T-helper 17 cell (primary cell): ENCODE results near the gene COX15. TPM values are rescaled to one million over a fixed set of nuclear protein-coding genes. Genes with fewer than 3 reads are reported as not detected.
A peak's percentile ranks its signal among the peaks of the same experiment; 100 is the strongest.
"Not testable (repeated sequence)": the region's sequence is repeated elsewhere in the genome, so short reads cannot be mapped to it uniquely, and the experiment has no call there.

Experiments used
- ATAC-seq: fragments of 150-1000 bp; cut with Tn5 transposase; 2 replicates; pipeline ENCODE4 v1.10.0; 2021; ENCODE audit warnings: mild to moderate bottlenecking, moderate library complexity
- DNase-seq, 3 donors: peaks; one replicate each; pipeline versions ENCODE4 v3.0.0 to v3.0.0-alpha.2; 2020 to 2021
- H3K9me3 ChIP-seq: one replicate; pipeline ENCODE4 v1.7.0; 2013; ENCODE audit warnings: low read length, mild to moderate bottlenecking; ENCODE audit not compliant: control insufficient read depth, poor library complexity, severe bottlenecking
- H3K27ac Mint-ChIP-seq: one replicate; pipeline ENCODE4 v1.8.0; 2022; ENCODE audit warnings: mild to moderate bottlenecking, moderate library complexity, mixed read lengths
- H3K27me3 Mint-ChIP-seq: one replicate; pipeline ENCODE4 v1.8.0; 2022; ENCODE audit warnings: mixed read lengths
- H3K36me3 Mint-ChIP-seq: one replicate; pipeline ENCODE4 v1.8.0; 2022; ENCODE audit warnings: low read depth, mixed read lengths
- H3K4me1 Mint-ChIP-seq: one replicate; pipeline ENCODE4 v1.8.0; 2022; ENCODE audit warnings: mild to moderate bottlenecking, mixed read lengths
- H3K4me3 Mint-ChIP-seq: one replicate; pipeline ENCODE4 v1.8.0; 2022; ENCODE audit warnings: mild to moderate bottlenecking, moderate library complexity, mixed read lengths
- total RNA-seq, 4 donors: library from RNA in 2 of 4; stranded (reverse) in 2 of 4; gene quantifications; one replicate each; pipeline ENCODE4 v1.2.3 and lab custom pipeline; 2022 to 2026

Gene COX15
- total RNA-seq, 2 donors from 2014 or later = 16.3 to 16.6 TPM

DNA sequence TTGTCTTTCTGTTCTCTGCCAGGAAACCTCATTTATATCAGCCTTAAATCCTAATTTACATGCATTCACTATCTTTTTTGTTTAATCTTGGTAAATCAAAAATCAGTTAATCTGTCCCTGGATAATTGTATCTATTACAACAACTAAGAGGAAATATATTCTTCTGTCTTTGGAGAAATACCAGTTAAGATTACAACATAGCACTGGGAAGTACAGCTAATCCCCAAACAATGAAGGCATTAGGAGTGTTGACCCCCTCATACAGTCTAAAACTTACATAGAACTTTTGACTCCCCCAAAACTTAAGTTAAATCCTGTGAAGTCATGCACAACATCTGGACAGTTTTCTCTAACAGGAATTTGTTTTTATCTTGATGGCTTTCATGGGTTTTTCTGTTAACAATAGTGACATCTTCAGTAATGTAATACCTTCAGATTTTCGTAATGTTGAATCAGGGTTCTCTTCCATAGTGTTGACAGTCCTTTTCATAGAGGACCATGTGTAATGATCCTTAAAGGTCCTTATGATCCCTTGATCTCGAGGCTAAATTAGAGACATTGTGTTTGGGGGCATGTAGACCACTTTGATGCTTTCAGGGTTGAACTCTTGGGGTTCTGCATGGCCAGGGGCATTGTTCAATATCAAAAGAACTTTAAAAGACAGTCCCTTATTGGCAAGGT is 26.4 kb upstream of the COX15 start:
- Mint-ChIP-seq H3K36me3 (peaks cover 24% of the 10 kb centered on the region), H3K27ac (no peak overlapping the region), H3K4me3 (no peak overlapping the region), H3K27me3 (no peaks in the 10 kb centered on the region), H3K4me1 (no peaks in the 10 kb centered on the region)
- DNase-seq (no peak), ATAC-seq (no peak)
- H3K9me3 ChIP-seq = no peaks in the 10 kb centered on the region

DNA sequence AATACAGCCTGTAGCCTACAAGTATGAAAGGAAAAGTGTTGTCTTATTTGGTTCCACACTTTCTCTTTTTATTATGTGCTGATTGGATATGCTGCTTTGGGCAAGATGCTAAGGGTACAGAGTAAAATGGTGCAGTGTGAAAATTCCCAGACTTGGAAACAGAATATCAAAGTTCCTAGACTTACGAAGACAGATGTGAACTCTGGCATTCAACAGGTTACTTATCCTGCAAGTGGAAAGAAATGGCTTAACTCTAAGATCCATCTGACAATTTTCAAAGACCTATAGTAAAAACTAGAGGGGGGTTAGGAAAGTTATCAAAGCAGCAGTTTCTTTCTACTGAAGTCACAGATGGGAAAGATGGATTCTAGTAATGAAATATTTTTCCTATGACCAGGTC is 24.2 kb upstream of the COX15 start:
- Mint-ChIP-seq H3K27me3 (no peaks in the 10 kb centered on the region), H3K27ac (no peak overlapping the region), H3K4me1 (no peaks in the 10 kb centered on the region), H3K4me3 (no peak overlapping the region), H3K36me3 (peaks cover 22% of the 10 kb centered on the region)
- H3K9me3 ChIP-seq = no peaks in the 10 kb centered on the region
- no peak for DNase-seq
- no peak for ATAC-seq

- H3K27me3 Mint-ChIP-seq = no peaks in the 10 kb centered on the region
These were observed 22.7 kb upstream of the COX15 start for GRCh38 chr10:99754670-99755069.

GRCh38 chr10:99750641-99751040 is 18.7 kb upstream of the COX15 start:
- DNase-seq = no peak
- ATAC-seq = no peak
- H3K27me3 Mint-ChIP-seq = no peaks in the 10 kb centered on the region
- H3K4me1 Mint-ChIP-seq = peaks cover 5% of the 10 kb centered on the region
- no peak overlapping the region for H3K27ac Mint-ChIP-seq
- H3K36me3 Mint-ChIP-seq = peaks cover 2% of the 10 kb centered on the region
- no peak overlapping the region for H3K4me3 Mint-ChIP-seq
- no peaks in the 10 kb centered on the region for H3K9me3 ChIP-seq

More at GRCh38 chr10:99754670-99755069, 22.7 kb upstream of the COX15 start:
- no peaks in the 10 kb centered on the region for H3K9me3 ChIP-seq
- no peak for DNase-seq
- peaks cover 19% of the 10 kb centered on the region for H3K36me3 Mint-ChIP-seq
- no peak overlapping the region for H3K27ac Mint-ChIP-seq
- H3K4me1 Mint-ChIP-seq = no peaks in the 10 kb centered on the region
- no peak overlapping the region for H3K4me3 Mint-ChIP-seq
- no peak for ATAC-seq

GRCh38 chr10:99748823-99749451 is 17.0 kb upstream of the COX15 start:
- peaks cover 2% of the 10 kb centered on the region for H3K36me3 Mint-ChIP-seq
- no peaks in the 10 kb centered on the region for H3K9me3 ChIP-seq
- H3K27ac Mint-ChIP-seq = no peak overlapping the region
- H3K4me1 Mint-ChIP-seq = peaks cover 7% of the 10 kb centered on the region
- no peaks in the 10 kb centered on the region for H3K27me3 Mint-ChIP-seq
- no peak for DNase-seq
- H3K4me3 Mint-ChIP-seq = no peak overlapping the region
- no peak for ATAC-seq

DNA sequence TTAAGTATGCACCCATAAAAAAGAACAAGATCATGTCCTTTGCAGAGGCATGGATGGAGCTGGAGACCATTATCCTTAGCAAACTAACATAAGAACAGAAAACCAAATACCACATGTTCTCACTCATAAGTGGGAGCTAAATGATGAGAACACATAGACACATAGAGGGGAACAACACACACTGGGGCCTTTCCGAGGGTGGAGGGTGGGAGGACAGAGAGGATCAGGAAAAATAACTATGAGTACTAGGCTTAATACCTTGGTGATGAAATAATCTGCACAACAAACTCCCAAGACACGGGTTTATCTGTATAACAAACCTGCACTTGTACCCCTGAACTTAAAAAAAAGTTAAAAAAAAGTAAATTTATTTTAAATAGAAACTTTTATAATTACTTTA is 14.2 kb upstream of the COX15 start:
- not testable (repeated sequence) for H3K27me3 Mint-ChIP-seq, H3K9me3 ChIP-seq, DNase-seq, H3K27ac Mint-ChIP-seq, ATAC-seq, H3K4me3 Mint-ChIP-seq
- H3K36me3 Mint-ChIP-seq = peaks cover 11% of the 10 kb centered on the region
- peaks cover 16% of the 10 kb centered on the region for H3K4me1 Mint-ChIP-seq

GRCh38 chr10:99743841-99744240 is 11.9 kb upstream of the COX15 start:
- H3K27me3 Mint-ChIP-seq = no peaks in the 10 kb centered on the region
- no peak overlapping the region for H3K27ac Mint-ChIP-seq
- DNase-seq (no peak), ATAC-seq (no peak)
- H3K4me1 Mint-ChIP-seq = peaks cover 15% of the 10 kb centered on the region
- H3K36me3 Mint-ChIP-seq = peaks cover 16% of the 10 kb centered on the region
- H3K9me3 ChIP-seq = peaks cover 5% of the 10 kb centered on the region
- no peak overlapping the region for H3K4me3 Mint-ChIP-seq

GRCh38 chr10:99742701-99743100 is 10.8 kb upstream of the COX15 start:
- H3K4me3 Mint-ChIP-seq = no peak overlapping the region
- DNase-seq (no peak), ATAC-seq (no peak)
- no peaks in the 10 kb centered on the region for H3K27me3 Mint-ChIP-seq
- H3K27ac Mint-ChIP-seq = no peak overlapping the region
- peaks cover 11% of the 10 kb centered on the region for H3K4me1 Mint-ChIP-seq
- H3K9me3 ChIP-seq = peaks cover 5% of the 10 kb centered on the region
- H3K36me3 Mint-ChIP-seq = peaks cover 14% of the 10 kb centered on the region

DNA sequence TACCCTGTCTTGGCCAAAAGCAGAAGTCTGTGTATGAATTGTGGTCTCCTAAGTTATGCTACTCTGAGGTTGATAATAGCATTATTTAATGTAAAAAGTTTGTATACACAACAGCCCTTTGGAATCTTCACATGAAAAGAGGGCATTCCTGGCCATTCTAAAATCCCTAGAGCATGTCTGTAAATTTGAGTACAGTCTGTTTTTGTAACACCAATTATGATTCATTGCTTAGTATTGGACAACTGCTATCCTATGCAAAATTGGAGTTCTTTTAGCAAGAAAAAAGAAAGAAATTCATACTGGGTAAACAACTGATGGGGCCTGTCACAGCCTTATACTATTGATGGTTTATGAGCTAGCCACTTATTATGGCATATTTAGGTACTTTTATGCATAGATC is 10.3 kb upstream of the COX15 start:
- no peak for ATAC-seq
- peaks cover 18% of the 10 kb centered on the region for H3K36me3 Mint-ChIP-seq
- H3K27me3 Mint-ChIP-seq = no peaks in the 10 kb centered on the region

GRCh38 chr10:99740933-99741559 is 9.1 kb upstream of the COX15 start:
- DNase-seq (no peak), ATAC-seq (no peak)
- Mint-ChIP-seq H3K4me1 (peaks cover 18% of the 10 kb centered on the region), H3K27ac (no peak overlapping the region), H3K27me3 (no peaks in the 10 kb centered on the region), H3K4me3 (no peak overlapping the region), H3K36me3 (peaks cover 20% of the 10 kb centered on the region)
- peaks cover 5% of the 10 kb centered on the region for H3K9me3 ChIP-seq

More for the DNA sequence above, 10.3 kb upstream of the COX15 start:
- H3K4me3 Mint-ChIP-seq = no peak overlapping the region
- H3K4me1 Mint-ChIP-seq = peaks cover 13% of the 10 kb centered on the region
- DNase-seq = no peak
- peaks cover 5% of the 10 kb centered on the region for H3K9me3 ChIP-seq
- no peak overlapping the region for H3K27ac Mint-ChIP-seq

DNA sequence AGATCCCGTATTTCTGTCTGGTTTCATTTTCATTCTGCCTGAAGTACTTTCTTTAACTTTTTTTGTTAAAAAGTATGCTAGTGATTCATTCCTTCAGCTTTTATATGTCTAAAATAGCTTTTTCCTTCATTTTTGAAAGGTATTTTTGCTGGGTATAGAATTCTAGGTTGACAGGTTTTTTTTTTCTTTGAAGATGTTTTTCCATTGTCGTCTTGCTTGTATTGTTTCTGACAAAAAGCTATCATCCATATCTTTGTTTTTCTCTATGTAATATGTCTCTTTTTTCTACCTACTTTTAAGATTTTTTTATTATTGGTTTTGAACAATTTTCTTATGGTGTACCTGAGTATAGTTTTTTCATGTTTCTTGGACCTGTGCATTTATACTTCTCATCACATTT is 8.3 kb upstream of the COX15 start:
- no peak overlapping the region for H3K4me3 Mint-ChIP-seq

DNA sequence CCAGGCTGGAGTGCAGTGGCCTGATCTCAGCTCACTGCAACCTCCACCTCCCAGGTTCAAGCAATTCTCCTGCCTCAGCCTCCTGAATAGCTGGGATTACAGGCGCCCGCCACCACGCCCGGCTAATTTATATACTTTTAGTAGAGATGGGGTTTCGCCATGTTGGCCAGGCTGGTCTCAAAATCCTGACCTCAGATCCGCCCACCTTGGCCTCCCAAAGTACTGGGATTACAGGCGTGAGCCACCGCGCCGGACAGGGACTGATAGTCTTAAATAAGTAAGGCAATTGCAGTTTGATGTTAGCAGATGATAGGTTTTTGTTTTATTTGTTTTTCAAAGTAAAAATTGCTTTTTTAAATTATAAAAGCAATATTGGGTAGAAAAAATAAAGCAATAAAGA is 2.2 kb upstream of the COX15 start:
- DNase-seq, H3K27ac Mint-ChIP-seq, ATAC-seq, H3K9me3 ChIP-seq, H3K36me3 Mint-ChIP-seq, H3K27me3 Mint-ChIP-seq, H3K4me3 Mint-ChIP-seq: not testable (repeated sequence)
- H3K4me1 Mint-ChIP-seq = peaks cover 25% of the 10 kb centered on the region

More for the DNA sequence above, 8.3 kb upstream of the COX15 start:
- Mint-ChIP-seq H3K36me3 (peaks cover 20% of the 10 kb centered on the region), H3K4me1 (peaks cover 19% of the 10 kb centered on the region), H3K27me3 (no peaks in the 10 kb centered on the region), H3K27ac (no peak overlapping the region)
- peaks cover 5% of the 10 kb centered on the region for H3K9me3 ChIP-seq
- DNase-seq = no peak
- no peak for ATAC-seq

- Mint-ChIP-seq H3K4me3 (peak overlapping the region; percentile 87), H3K36me3 (peaks cover 8% of the 10 kb centered on the region), H3K27me3 (no peaks in the 10 kb centered on the region), H3K4me1 (peaks cover 29% of the 10 kb centered on the region), H3K27ac (no peak overlapping the region)
- H3K9me3 ChIP-seq = no peaks in the 10 kb centered on the region
- no peak for DNase-seq
- no peak for ATAC-seq
These were observed 1.4 kb upstream of the COX15 start for GRCh38 chr10:99733366-99733765.
